Coronary artery (tissue), 2 donors: Measurements from ENCODE around the gene PSMB4.

Experiments used
- DNase-seq: peaks from one replicate; pipeline ENCODE4 v3.0.0-alpha.2; 2017; ENCODE audit warnings: low spot score
- H3K27ac ChIP-seq, 2 donors: fragments of 200-600 bp; sonication (generic); one replicate each; pipeline ENCODE4 v1.5.1; 2016 to 2019
- H3K4me3 ChIP-seq: fragments of 200-600 bp; sonication (generic); 2 replicates; pipeline ENCODE4 v1.5.1; 2016; ENCODE audit warnings: mild to moderate bottlenecking, moderate library complexity
- TF ChIP-seq, protein P1 (sequence below): fragments of 200-600 bp; sonication (generic); IDR thresholded peaks from one replicate; pipeline ENCODE4 v1.5.1; 2019; ENCODE audit warnings: antibody characterized with exemption

The PSMB4 gene

DNA sequence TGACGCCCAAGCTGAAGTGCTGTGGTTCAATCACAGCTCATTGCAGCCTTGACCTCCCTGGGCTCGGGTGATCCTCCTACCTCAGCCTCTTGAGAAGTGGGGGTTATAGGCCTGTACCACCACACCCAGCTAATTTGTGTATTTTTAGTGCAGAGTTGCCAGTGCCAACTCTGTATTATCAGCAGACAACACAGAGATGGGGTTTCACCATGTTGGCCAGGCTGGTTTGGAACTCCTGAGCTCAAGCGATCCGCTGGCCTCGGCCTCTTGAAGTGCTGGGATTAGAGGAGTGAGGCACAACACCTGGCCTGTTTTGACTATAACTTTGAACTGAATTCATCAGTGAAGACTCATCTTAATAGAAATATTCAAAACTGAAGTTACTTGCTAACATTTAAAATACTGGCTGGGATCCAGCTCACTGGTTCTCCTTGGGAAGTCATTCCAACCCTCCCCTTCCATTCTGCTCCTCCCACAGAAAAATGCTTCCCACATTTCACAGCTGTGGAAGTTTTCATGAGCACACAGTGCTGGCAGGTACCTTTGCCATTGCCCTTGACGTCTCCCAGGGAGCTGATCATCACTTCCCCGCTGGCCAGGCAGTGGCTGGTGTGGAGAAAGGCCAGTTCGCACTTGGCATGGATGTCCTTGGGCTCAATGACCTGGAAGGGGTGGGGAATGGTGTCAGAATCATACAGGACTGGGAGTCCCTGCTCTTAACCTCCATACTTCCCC is 31.5 kb upstream of the PSMB4 start:
- no peak overlapping the region for H3K4me3 ChIP-seq
- DNase-seq, result no peak
- TF ChIP-seq, protein P1, sequence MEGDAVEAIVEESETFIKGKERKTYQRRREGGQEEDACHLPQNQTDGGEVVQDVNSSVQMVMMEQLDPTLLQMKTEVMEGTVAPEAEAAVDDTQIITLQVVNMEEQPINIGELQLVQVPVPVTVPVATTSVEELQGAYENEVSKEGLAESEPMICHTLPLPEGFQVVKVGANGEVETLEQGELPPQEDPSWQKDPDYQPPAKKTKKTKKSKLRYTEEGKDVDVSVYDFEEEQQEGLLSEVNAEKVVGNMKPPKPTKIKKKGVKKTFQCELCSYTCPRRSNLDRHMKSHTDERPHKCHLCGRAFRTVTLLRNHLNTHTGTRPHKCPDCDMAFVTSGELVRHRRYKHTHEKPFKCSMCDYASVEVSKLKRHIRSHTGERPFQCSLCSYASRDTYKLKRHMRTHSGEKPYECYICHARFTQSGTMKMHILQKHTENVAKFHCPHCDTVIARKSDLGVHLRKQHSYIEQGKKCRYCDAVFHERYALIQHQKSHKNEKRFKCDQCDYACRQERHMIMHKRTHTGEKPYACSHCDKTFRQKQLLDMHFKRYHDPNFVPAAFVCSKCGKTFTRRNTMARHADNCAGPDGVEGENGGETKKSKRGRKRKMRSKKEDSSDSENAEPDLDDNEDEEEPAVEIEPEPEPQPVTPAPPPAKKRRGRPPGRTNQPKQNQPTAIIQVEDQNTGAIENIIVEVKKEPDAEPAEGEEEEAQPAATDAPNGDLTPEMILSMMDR, result no peak
- peak overlapping the region in 1 of 2 donors; percentile 13 for H3K27ac ChIP-seq

- no peak overlapping the region for H3K4me3 ChIP-seq
- TF ChIP-seq, protein P1, result no peak
- H3K27ac ChIP-seq, result peak overlapping the region in 1 of 2 donors; percentile 13
- no peak for DNase-seq
Observed at GRCh38 chr1:151368393-151369301, 30.7 kb upstream of the PSMB4 start.

GRCh38 chr1:151369302-151369610 is 30.1 kb upstream of the PSMB4 start:
- Histone ChIP-seq H3K4me3 (peak overlapping the region; percentile 72), H3K27ac (peak overlapping the region in 1 of 2 donors; percentile 90)
- TF ChIP-seq, protein P1, result no peak
- DNase-seq, result no peak

GRCh38 chr1:151369621-151370048 is 29.7 kb upstream of the PSMB4 start:
- TF ChIP-seq, protein P1, result no peak
- no peak for DNase-seq
- Histone ChIP-seq H3K27ac (peak overlapping the region in 1 of 2 donors; percentile 90), H3K4me3 (peak overlapping the region; percentile 72)

- H3K4me3 ChIP-seq, result peak overlapping the region; percentile 72
- TF ChIP-seq, protein P1, result no peak
- DNase-seq, result no peak
- H3K27ac ChIP-seq, result peak overlapping the region; percentile 68 to 90
Observed at GRCh38 chr1:151370211-151370911, 29.0 kb upstream of the PSMB4 start.

DNA sequence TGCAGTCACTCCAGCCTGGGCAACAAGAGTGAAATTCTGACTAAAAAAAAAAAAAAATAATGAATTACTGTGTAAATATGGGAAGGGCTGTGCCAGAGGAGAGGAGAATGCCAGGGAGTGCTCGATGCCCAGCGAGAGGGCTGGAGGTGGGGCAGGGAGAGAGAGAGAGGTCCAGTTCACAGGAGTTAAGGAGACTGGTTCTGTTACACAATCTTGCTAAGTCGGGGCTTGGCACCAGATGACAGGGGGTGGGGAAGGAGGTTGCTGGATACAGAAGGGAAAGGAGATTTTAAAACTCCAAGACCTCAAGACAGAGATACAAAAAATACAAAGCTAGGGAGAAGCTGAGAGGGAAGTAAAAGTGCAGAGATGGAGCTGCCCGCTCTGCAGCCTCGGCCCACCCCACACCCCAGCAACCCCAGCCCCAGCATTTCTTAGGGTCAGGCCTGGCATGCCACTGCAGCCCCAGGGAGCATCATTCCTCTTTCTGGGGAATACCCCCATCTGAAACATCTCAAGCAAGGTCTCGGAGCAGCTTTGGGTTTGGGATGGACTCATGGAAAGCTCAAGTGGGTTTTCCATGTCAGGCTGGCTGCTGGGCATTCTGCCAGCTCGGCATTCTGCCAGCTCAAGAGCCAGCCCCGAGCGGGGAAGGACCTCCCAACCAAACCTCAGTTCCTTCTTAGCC is 27.9 kb upstream of the PSMB4 start:
- peak overlapping the region; percentile 72 for H3K4me3 ChIP-seq

More for the DNA sequence above, 27.9 kb upstream of the PSMB4 start:
- TF ChIP-seq, protein P1, result no peak
- no peak for DNase-seq
- peak overlapping the region; percentile 68 to 90 for H3K27ac ChIP-seq
